Aorta (tissue), 5 donors: ENCODE data around the gene CDC16. TPM values are rescaled to one million over a fixed set of nuclear protein-coding genes. Genes with fewer than 3 reads are reported as not detected.

ENCODE experiments used
- ATAC-seq: fragments of 200-7000 bp; cut with Tn5 transposase; one replicate; pipeline ENCODE4 v1.9.1; 2022; ENCODE audit warnings: moderate library complexity; ENCODE audit not compliant: low FRiP score
- DNase-seq, 2 donors: peaks; one replicate each; pipeline ENCODE4 v3.0.0-alpha.2; 2020
- H3K27ac ChIP-seq, 2 donors: one replicate each; pipeline ENCODE4 v1.5.1; 2013; ENCODE audit warnings: low read length in 2 of 2, mild to moderate bottlenecking in 2 of 2, moderate library complexity in 2 of 2, control low read depth in 1 of 2, inconsistent platforms in 1 of 2, low read depth in 1 of 2
- H3K27me3 ChIP-seq, 2 donors: one replicate each; pipeline ENCODE4 v1.6.1; 2013; ENCODE audit warnings: control low read depth in 1 of 2, low read length in 1 of 2, mild to moderate bottlenecking in 1 of 2, moderate library complexity in 1 of 2; ENCODE audit not compliant: insufficient read depth in 2 of 2, control insufficient read depth in 1 of 2
- H3K36me3 ChIP-seq, 2 donors: one replicate each; pipeline ENCODE4 v1.6.1; 2013; ENCODE audit warnings: control low read depth in 1 of 2, low read length in 1 of 2, mild to moderate bottlenecking in 1 of 2; ENCODE audit not compliant: insufficient read depth in 2 of 2, control insufficient read depth in 1 of 2
- H3K4me1 ChIP-seq, 2 donors: one replicate each; pipeline ENCODE4 v1.6.1; 2013; ENCODE audit warnings: low read length in 2 of 2, control low read depth in 1 of 2, mild to moderate bottlenecking in 1 of 2, moderate library complexity in 1 of 2; ENCODE audit not compliant: insufficient read depth in 2 of 2, control insufficient read depth in 1 of 2
- H3K4me3 ChIP-seq, 2 donors: one replicate each; pipeline ENCODE4 v1.5.1; 2013; ENCODE audit warnings: low read length in 2 of 2, control low read depth in 1 of 2, mild to moderate bottlenecking in 1 of 2
- H3K9me3 ChIP-seq: one replicate; pipeline ENCODE4 v1.6.1; 2013; ENCODE audit warnings: mild to moderate bottlenecking, low read length; ENCODE audit not compliant: control insufficient read depth
- WGBS, 2 donors: extraction: QIAGEN DNeasy Blood & Tissue Kit; methylation state at CpG; one replicate each; pipeline ENCODE4 v1.1.7; 2013; 5-methylcytosine and 5-hydroxymethylcytosine counted together
- intact Hi-C, 2 donors: fragments of 100-400 bp; cut with DNase I; formaldehyde crosslinking; loops; one replicate each; pipeline versions ENCODE4 v1.14.2 to v1.15.0; 2022
- polyA plus RNA-seq, 2 donors: library from polyadenylated mRNA; stranded (reverse); fragments of 200-250 nt; gene quantifications; one replicate each; pipeline ENCODE4 v1.2.3, GENCODE V29; 2013
- total RNA-seq, 2 donors: library from RNA; stranded (reverse); fragmentation: NEBNext Ultra II Directional; extraction: Animal tissue kit (Norgen Biotek cat#: 25700); gene quantifications; one replicate each; pipeline ENCODE4 v1.2.1, GENCODE V29; 2021
- donor health status: healthy with polysubstance abuse.
- donor health status: Bipolar disorder and iron deficiency.
- donor health status: DM: no; HTN: no; CAD: no.
- donor health status: DM: no; HTN: no; CAD: no.
- donor health status: DM: yes; HTN: yes; CAD: no.

The CDC16 gene
- total and polyA plus RNA-seq, 4 donors, result 31.1 to 86.9 (median 56.4) TPM

GRCh38 chr13:114309086-114309485 is 74.4 kb downstream of the CDC16 start:
- Histone ChIP-seq H3K9me3 (no peaks in the 10 kb centered on the region), H3K36me3 (peaks cover 2 to 6% of the 10 kb centered on the region in 2 donors), H3K4me1 (no peaks in the 10 kb centered on the region), H3K4me3 (no peak overlapping the region), H3K27me3 (no peaks in the 10 kb centered on the region), H3K27ac (no peak overlapping the region)
- ATAC-seq (no peak), DNase-seq (no peak)
- intact Hi-C loops, result no loop called here
- 98 to 100% methylated on average over 2 of the region's 2 CpGs for WGBS, 2 donors

- no peaks in the 10 kb centered on the region for H3K9me3 ChIP-seq
- peaks cover 2 to 3% of the 10 kb centered on the region in 2 donors for H3K36me3 ChIP-seq
- WGBS, 2 donors, result 74 to 83% methylated on average over 6 of the region's 6 CpGs
- no peak overlapping the region for H3K27ac ChIP-seq
- no peak for DNase-seq
- ATAC-seq, result no peak
- H3K4me1 ChIP-seq, result no peaks in the 10 kb centered on the region
- no peaks in the 10 kb centered on the region for H3K27me3 ChIP-seq
- intact Hi-C loops, result no loop called here
- no peak overlapping the region for H3K4me3 ChIP-seq
Observed at GRCh38 chr13:114309806-114310410, 75.2 kb downstream of the CDC16 start.

DNA sequence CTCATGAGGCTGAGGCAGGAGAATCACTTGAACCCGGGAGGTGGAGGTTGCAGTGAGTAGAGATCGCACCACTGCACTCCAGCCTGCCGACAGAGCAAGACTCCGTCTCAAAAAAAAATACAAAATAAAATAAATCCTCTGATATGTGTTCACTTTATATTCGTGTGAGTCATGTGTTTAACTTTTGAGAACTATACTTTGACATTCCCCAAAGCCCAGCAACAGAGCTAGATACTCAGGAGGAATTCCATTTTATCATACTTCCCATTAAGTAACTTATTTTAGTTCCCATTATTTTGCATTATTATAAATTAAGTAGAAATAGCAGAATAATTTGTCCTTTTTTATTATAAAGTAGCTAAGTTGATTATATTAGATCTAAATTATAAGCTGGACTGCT is 76.3 kb downstream of the CDC16 start:
- no peaks in the 10 kb centered on the region for H3K9me3 ChIP-seq
- no peaks in the 10 kb centered on the region for H3K4me1 ChIP-seq
- peaks cover 2 to 3% of the 10 kb centered on the region in 2 donors for H3K36me3 ChIP-seq
- no peak overlapping the region for H3K4me3 ChIP-seq
- WGBS, 2 donors, result 17 to 37% methylated on average over 5 of the region's 5 CpGs
- intact Hi-C loops, result no loop called here
- H3K27ac ChIP-seq, result no peak overlapping the region
- ATAC-seq, result no peak
- no peak for DNase-seq
- no peaks in the 10 kb centered on the region for H3K27me3 ChIP-seq

GRCh38 chr13:114311387-114311786 is 76.7 kb downstream of the CDC16 start:
- Histone ChIP-seq H3K4me3 (no peak overlapping the region), H3K27ac (no peak overlapping the region), H3K27me3 (no peaks in the 10 kb centered on the region), H3K36me3 (peaks cover 2 to 3% of the 10 kb centered on the region in 2 donors), H3K4me1 (no peaks in the 10 kb centered on the region), H3K9me3 (no peaks in the 10 kb centered on the region)
- DNase-seq, result no peak
- intact Hi-C loops, result no loop called here
- ATAC-seq, result no peak

DNA sequence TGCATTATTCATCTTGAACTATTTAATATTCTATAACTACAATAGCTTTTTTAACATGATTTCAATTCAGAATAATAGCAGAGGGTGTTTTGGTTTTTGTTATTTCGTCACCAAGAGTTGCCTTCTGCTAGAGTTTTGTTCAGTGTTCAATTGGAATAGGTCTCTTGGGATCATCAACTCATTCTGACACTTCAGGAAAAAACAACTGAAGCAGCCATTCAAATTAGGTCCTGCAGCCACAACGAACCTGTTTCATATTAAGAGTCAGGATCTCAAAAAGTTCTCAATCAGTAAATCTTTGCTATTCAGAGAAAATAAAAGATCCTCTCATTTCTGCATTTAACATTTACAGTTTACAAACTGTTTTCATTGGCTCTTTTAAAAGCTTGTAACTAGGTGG is 77.2 kb downstream of the CDC16 start:
- Histone ChIP-seq H3K4me3 (no peak overlapping the region), H3K4me1 (no peaks in the 10 kb centered on the region), H3K36me3 (no peaks in the 10 kb centered on the region), H3K27ac (no peak overlapping the region), H3K27me3 (no peaks in the 10 kb centered on the region), H3K9me3 (no peaks in the 10 kb centered on the region)
- no peak for DNase-seq
- 46 to 50% methylated on average over 2 of the region's 2 CpGs for WGBS, 2 donors
- no peak for ATAC-seq
- intact Hi-C loops, result no loop called here

DNA sequence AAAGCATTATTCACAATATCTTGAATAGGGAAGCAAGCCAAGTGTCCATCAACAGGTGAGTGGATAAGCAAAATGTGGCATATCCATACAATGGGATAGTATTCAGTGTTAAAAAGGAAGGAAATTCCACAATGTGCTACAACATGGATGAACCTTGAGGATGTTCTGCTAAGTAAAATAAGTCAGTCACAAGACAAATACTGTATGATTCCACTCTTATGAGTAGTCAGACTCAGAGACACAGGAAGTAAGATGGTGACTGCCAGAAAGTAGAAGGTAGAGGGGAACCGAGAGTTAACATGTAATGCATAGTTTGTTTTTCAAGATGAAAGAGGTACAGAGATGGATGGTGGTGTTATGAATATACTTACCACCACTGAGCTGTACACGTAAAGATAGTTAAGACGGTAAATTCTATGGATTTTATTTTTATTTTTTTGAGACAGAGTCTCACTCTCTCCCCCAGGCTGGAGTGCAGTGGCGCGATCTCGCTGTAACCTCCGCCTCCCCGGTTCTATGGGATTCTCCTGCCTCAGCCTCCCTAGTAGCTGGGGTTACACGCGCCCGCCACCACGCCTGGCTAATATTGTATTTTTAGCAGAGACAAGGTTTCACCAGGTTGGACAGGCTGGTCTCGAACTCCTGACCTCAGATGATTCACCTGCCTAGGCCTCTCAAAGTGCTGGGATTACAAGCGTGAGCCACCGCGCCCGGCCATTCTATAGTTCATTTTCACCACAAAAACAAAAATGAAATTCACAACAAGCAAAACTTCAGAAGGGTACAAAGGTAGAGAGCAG is 78.6 kb downstream of the CDC16 start:
- no peaks in the 10 kb centered on the region for H3K27me3 ChIP-seq
- ATAC-seq (no peak), DNase-seq (no peak)
- no peaks in the 10 kb centered on the region for H3K36me3 ChIP-seq
- no peaks in the 10 kb centered on the region for H3K4me1 ChIP-seq
- peak overlapping the region; percentile 2 to 15 for H3K27ac ChIP-seq
- no peaks in the 10 kb centered on the region for H3K9me3 ChIP-seq
- WGBS, 2 donors, result 91 to 92% methylated on average over 17 of the region's 17 CpGs
- H3K4me3 ChIP-seq, result peak overlapping the region in 1 of 2 donors; percentile 20
- intact Hi-C loops, result no loop called here

GRCh38 chr13:114314074-114314912 is 79.6 kb downstream of the CDC16 start, which contains the start of gene CHAMP1:
Gene CHAMP1 (plus strand): TSS chr13:114314503. CDS start chr13:114323843, 9,340 bp downstream.
- H3K4me1 ChIP-seq, result no peaks in the 10 kb centered on the region
- WGBS, 2 donors, result 0% methylated on average over 99 to 107 of the region's 107 CpGs
- H3K27ac ChIP-seq, result peak within 1 kb of the TSS; percentile 46 to 87
- ATAC-seq (peak; percentile 98), DNase-seq (peak; percentile 98 to 99)
- intact Hi-C loops, result no loop called here
- H3K36me3 ChIP-seq, result no peaks in the 10 kb centered on the region
- H3K27me3 ChIP-seq, result no peaks in the 10 kb centered on the region
- H3K4me3 ChIP-seq, result peak within 1 kb of the TSS; percentile 84 to 89
- H3K9me3 ChIP-seq, result no peaks in the 10 kb centered on the region

DNA sequence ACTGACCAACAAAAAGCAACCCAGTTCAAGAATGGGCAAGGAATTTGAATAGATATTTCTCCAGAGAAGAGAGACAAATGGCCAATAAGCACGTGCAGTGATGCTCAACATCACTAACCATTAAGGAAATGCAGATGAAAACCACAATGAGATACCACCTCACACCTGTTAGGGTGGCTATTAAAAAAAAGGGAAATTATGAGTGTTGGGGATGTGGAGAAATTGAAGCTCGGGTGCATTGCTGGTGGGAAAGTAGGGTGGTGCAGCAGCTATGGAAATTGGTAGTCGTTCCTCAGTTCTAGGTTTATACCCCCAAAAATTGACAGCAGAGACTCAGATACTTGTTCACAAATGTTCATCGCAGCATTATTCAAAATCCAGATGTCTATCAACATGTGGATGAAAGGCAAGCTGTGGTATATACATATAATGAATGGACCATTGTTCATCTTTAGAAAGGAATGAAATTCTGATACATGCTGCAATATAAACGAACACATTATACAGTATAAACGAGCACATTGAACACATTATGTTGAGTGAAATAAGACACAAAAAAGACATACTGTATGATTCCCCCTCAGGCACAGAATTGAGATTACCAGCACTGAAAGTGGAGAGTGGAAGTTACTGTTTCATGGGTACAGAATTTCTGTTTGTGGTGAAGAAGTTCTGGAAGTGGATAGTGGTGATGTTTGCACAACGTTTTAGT is 80.5 kb downstream of the CDC16 start:
- DNase-seq (no peak), ATAC-seq (no peak)
- H3K4me3 ChIP-seq, result peak overlapping the region; percentile 84 to 89
- no peaks in the 10 kb centered on the region for H3K9me3 ChIP-seq
- H3K27me3 ChIP-seq, result no peaks in the 10 kb centered on the region
- WGBS, 2 donors, result 16 to 23% methylated on average over 7 of the region's 7 CpGs
- no peaks in the 10 kb centered on the region for H3K36me3 ChIP-seq
- no peak overlapping the region for H3K27ac ChIP-seq
- no peaks in the 10 kb centered on the region for H3K4me1 ChIP-seq
- intact Hi-C loops, result no loop called here
